H1 (cell line): Measurements from ENCODE around the gene MYH7B. TPM values are rescaled to one million over a fixed set of nuclear protein-coding genes. Genes with fewer than 3 reads are reported as not detected.

ENCODE experiments used
- ASH2L ChIP-seq: fragments of 200-600, 300-600 bp; sonication (generic); IDR thresholded peaks from one replicate; pipeline ENCODE4 v1.7.1; 2017; ENCODE audit warnings: low read length
- ATF3 ChIP-seq: IDR thresholded peaks from 2 replicates; pipeline ENCODE4 v1.6.1; 2011; ENCODE audit warnings: low read depth, mild to moderate bottlenecking, low read length; ENCODE audit not compliant: insufficient read depth
- BRCA1 ChIP-seq: IDR thresholded peaks from 2 replicates; pipeline ENCODE4 v1.6.1; 2012; ENCODE audit warnings: low read depth, low read length, improper control_type of control experiment
- CBX5 ChIP-seq: fragments of 300-800, 300-1000 bp; sonication (generic); IDR thresholded peaks from 2 replicates; pipeline ENCODE4 v1.7.1; 2016; ENCODE audit warnings: antibody characterized with exemption, low read length, low read depth
- CEBPB ChIP-seq: IDR thresholded peaks from 2 replicates; pipeline ENCODE4 v1.6.1; 2012; ENCODE audit warnings: low read depth, low read length
- CTBP2 ChIP-seq: IDR thresholded peaks from 2 replicates; pipeline ENCODE4 v1.7.0; 2011; ENCODE audit warnings: borderline replicate concordance, mild to moderate bottlenecking, moderate library complexity, mixed read lengths, low read length; ENCODE audit not compliant: insufficient read depth, insufficient read length
- EZH2 ChIP-seq: fragments of 200-600 bp; sonication (generic); IDR thresholded peaks from 2 replicates; pipeline ENCODE4 v1.7.1; 2012; ENCODE audit warnings: low read depth, mild to moderate bottlenecking, moderate library complexity, low read length, inconsistent platforms; ENCODE audit not compliant: severe bottlenecking
- JUN ChIP-seq: IDR thresholded peaks from 2 replicates; pipeline ENCODE4 v1.6.1; 2011; ENCODE audit warnings: low read depth, mild to moderate bottlenecking, improper control_type of control experiment, low read length
- MAFK ChIP-seq: IDR thresholded peaks from 2 replicates; pipeline ENCODE4 v1.6.1; 2012; ENCODE audit warnings: low read depth, mild to moderate bottlenecking, improper control_type of control experiment, low read length
- NRF1 ChIP-seq: IDR thresholded peaks from 2 replicates; pipeline ENCODE4 v1.6.1; 2011; ENCODE audit warnings: mild to moderate bottlenecking, low read depth, low read length, improper control_type of control experiment
- PHF8 ChIP-seq: fragments of 200-600 bp; sonication (generic); conservative IDR thresholded peaks from 2 replicates; pipeline ENCODE4 v1.7.1; 2012; ENCODE audit warnings: low read depth, mild to moderate bottlenecking, inconsistent platforms, low read length, moderate library complexity
- RAD21 ChIP-seq, 2 experiments: IDR thresholded peaks in 1 of 2; conservative IDR thresholded peaks in 1 of 2; 2 replicates each; pipeline ENCODE4 v1.6.1; 2011; ENCODE audit warnings: low read depth in 2 of 2, low read length in 2 of 2, improper control_type of control experiment in 1 of 2, inconsistent platforms in 1 of 2, mild to moderate bottlenecking in 1 of 2, moderate library complexity in 1 of 2
- RBBP5 ChIP-seq: IDR thresholded peaks from 2 replicates; pipeline ENCODE4 v1.7.1; 2012; ENCODE audit warnings: low read depth, mild to moderate bottlenecking, inconsistent platforms, low read length, moderate library complexity, borderline replicate concordance
- RFX5 ChIP-seq: IDR thresholded peaks from 2 replicates; pipeline ENCODE4 v1.6.1; 2011; ENCODE audit warnings: low read depth, low read length, improper control_type of control experiment, borderline replicate concordance
- RNF2 ChIP-seq: fragments of 200-900, 300-1000 bp; sonication (generic); IDR thresholded peaks from 2 replicates; pipeline ENCODE4 v1.7.1; 2016; ENCODE audit warnings: borderline replicate concordance, low read depth, mild to moderate bottlenecking, antibody characterized with exemption, low read length; ENCODE audit not compliant: poor library complexity, severe bottlenecking; ENCODE audit errors: missing control alignments
- RXRA ChIP-seq: IDR thresholded peaks from 2 replicates; pipeline ENCODE4 v1.6.1; 2011; ENCODE audit warnings: low read depth, mild to moderate bottlenecking, low read length, moderate library complexity; ENCODE audit not compliant: insufficient read depth
- SIN3A ChIP-seq, 2 experiments: IDR thresholded peaks in 1 of 2; conservative IDR thresholded peaks in 1 of 2; 2 replicates each; pipeline ENCODE4 v1.6.1; 2011 to 2012; ENCODE audit warnings: low read length in 2 of 2, improper control_type of control experiment in 1 of 2, low read depth in 1 of 2, mild to moderate bottlenecking in 1 of 2
- SP4 ChIP-seq: IDR thresholded peaks from 2 replicates; pipeline ENCODE4 v1.6.1; 2012; ENCODE audit warnings: low read length, inconsistent platforms
- TAF1 ChIP-seq: IDR thresholded peaks from 2 replicates; pipeline ENCODE4 v1.6.1; 2011; ENCODE audit warnings: mild to moderate bottlenecking, low read depth, low read length
- TCF12 ChIP-seq: IDR thresholded peaks from 2 replicates; pipeline ENCODE4 v1.6.1; 2011; ENCODE audit warnings: low read depth, mild to moderate bottlenecking, low read length
- YY1 ChIP-seq: IDR thresholded peaks from 2 replicates; pipeline ENCODE4 v1.6.1; 2011; ENCODE audit warnings: low read depth, mild to moderate bottlenecking, low read length
- polyA plus RNA-seq, 7 experiments: library from polyadenylated mRNA; depleted of rRNA in 3 of 7; stranded (reverse) in 5 of 7; unstranded in 2 of 7; fragments of >200 nt in 5 of 7; fragments of 200-250 nt in 2 of 7; gene quantifications; 1 replicate in 5 of 7; 2 replicates in 1 of 7; 4 replicates in 1 of 7; pipeline versions ENCODE4 v1.2.1 to v1.2.3, GENCODE V29; 2011 to 2013; ENCODE audit warnings: missing spikeins in 2 of 7, mixed read lengths in 2 of 7
- total RNA-seq: library from RNA; stranded (reverse); fragmentation: NEBNext Ultra II Directional; extraction: Animal tissue kit (Norgen Biotek cat#: 25700); gene quantifications from 2 replicates; pipeline ENCODE4 v1.2.1, GENCODE V29; 2021
- TF ChIP-seq, protein P1 (sequence below): IDR thresholded peaks from 2 replicates; pipeline ENCODE4 v1.6.1; 2012; ENCODE audit warnings: inconsistent platforms

MYH7B gene
- total and polyA plus RNA-seq, 2 of the 8 experiments (the other 6 are each of a cell fraction or from before 2014, with no cell fraction given), result 0.15 to 0.30 TPM

DNA sequence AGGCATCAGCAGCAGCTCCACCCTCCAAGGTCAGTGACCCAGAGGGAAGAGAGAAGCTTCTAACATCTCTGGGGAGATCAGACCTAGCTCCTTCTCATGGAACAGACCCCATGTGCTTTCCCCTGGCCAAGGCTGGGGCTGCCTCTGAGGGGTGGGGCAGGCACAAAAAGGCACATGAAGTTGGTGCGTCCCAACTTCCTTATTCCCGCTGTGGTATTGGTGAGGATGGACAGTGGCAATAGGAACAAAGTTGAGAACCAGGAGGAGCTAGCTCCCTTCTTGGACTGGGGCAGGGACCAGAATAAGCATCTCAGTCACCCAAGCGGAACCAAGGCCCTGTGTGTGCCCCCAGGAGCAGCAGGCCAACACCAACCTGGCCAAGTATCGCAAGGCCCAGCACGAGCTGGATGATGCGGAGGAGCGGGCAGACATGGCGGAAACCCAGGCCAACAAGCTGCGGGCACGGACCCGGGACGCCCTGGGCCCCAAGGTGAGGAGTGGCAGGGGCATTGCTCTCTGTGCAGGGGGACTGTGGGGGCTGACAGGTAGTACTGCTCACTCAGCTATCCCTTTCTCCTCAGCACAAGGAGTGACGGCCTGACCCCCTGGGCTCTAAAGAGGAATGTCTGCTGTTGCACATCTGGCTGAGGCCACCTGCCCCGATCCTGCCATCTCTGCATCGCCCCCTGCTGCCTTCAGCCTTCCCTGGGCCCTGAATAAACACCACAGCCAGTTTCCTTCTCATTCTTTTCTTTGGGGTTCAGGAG lies 46.1 kb downstream of the MYH7B start (continued):
- no peak for TF ChIP-seq ATF3
- TF ChIP-seq RFX5, result no peak
- no peak for TF ChIP-seq SIN3A (conservative IDR thresholded peaks at IDR 0.05 in 1 of 2, IDR thresholded peaks at IDR 0.05 in 1 of 2; ENCODE audit: low read depth in 1 of 2, low read length in 2 of 2)
- peak; percentile 54 to 61 for TF ChIP-seq RAD21 (IDR thresholded peaks at IDR 0.05 in 1 of 2, conservative IDR thresholded peaks at IDR 0.05 in 1 of 2; ENCODE audit: low read depth in 2 of 2, low read length in 2 of 2)
- TF ChIP-seq CEBPB, result no peak
- TF ChIP-seq SP4, result no peak
- no peak for TF ChIP-seq ASH2L
- no peak for TF ChIP-seq RNF2
- TF ChIP-seq CBX5, result no peak
- 0 out of 2 replicates have a peak, but pooled peaks have one; percentile 13 for TF ChIP-seq YY1
- TF ChIP-seq RXRA, result no peak
- TF ChIP-seq JUN, result no peak
- no peak for TF ChIP-seq MAFK
- no peak for TF ChIP-seq RBBP5
- no peak for TF ChIP-seq BRCA1
- TF ChIP-seq, protein P1, sequence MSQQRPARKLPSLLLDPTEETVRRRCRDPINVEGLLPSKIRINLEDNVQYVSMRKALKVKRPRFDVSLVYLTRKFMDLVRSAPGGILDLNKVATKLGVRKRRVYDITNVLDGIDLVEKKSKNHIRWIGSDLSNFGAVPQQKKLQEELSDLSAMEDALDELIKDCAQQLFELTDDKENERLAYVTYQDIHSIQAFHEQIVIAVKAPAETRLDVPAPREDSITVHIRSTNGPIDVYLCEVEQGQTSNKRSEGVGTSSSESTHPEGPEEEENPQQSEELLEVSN, result no peak
- TF ChIP-seq EZH2, result no peak
- no peak for TF ChIP-seq NRF1
- TF ChIP-seq TCF12, result peak; percentile 75; the same call in 1 of the 2 replicates
- no peak for TF ChIP-seq PHF8
- TF ChIP-seq CTBP2, result no peak
- TF ChIP-seq TAF1, result no peak
